WTC11 (cell line): ENCODE results near the gene FNDC7.

ENCODE experiments used
- ATF3 ChIP-seq: sonication (generic); formaldehyde crosslinking; conservative IDR thresholded peaks from 2 replicates; pipeline ENCODE4 v1.8.1; 2022; ENCODE audit warnings: mild to moderate bottlenecking, missing genetic modification reagents
- CTCF ChIP-seq: fragments of 200-600 bp; IDR thresholded peaks from 2 replicates; pipeline ENCODE4 v1.8.0; 2022; ENCODE audit warnings: antibody characterized with exemption
- FOXK1 ChIP-seq: sonication (generic); formaldehyde crosslinking; IDR thresholded peaks from 2 replicates; pipeline ENCODE4 v1.8.0; 2022; ENCODE audit warnings: mild to moderate bottlenecking, moderate library complexity, missing genetic modification reagents
- FOXP4 ChIP-seq: sonication (generic); formaldehyde crosslinking; IDR thresholded peaks from 2 replicates; pipeline ENCODE4 v1.8.0; 2022; ENCODE audit warnings: mild to moderate bottlenecking, missing genetic modification reagents
- MAX ChIP-seq: sonication (generic); formaldehyde crosslinking; IDR thresholded peaks from 2 replicates; pipeline ENCODE4 v1.8.0; 2022; ENCODE audit warnings: mild to moderate bottlenecking, missing genetic modification reagents
- NR2C2 ChIP-seq: sonication (generic); formaldehyde crosslinking; IDR thresholded peaks from 2 replicates; pipeline ENCODE4 v1.8.0; 2022; ENCODE audit warnings: mild to moderate bottlenecking, missing genetic modification reagents
- NR3C1 ChIP-seq: sonication (generic); formaldehyde crosslinking; conservative IDR thresholded peaks from 2 replicates; pipeline ENCODE4 v1.8.1; 2023; ENCODE audit warnings: low read depth, mild to moderate bottlenecking, missing genetic modification reagents
- RELA ChIP-seq: sonication (generic); formaldehyde crosslinking; IDR thresholded peaks from 2 replicates; pipeline ENCODE4 v1.8.1; 2022; ENCODE audit warnings: missing genetic modification reagents, mild to moderate bottlenecking, borderline replicate concordance
- TP53 ChIP-seq: sonication (generic); formaldehyde crosslinking; IDR thresholded peaks from 2 replicates; pipeline ENCODE4 v1.8.1; 2023; ENCODE audit warnings: mild to moderate bottlenecking, missing genetic modification reagents
- USF1 ChIP-seq: sonication (generic); formaldehyde crosslinking; IDR thresholded peaks from 2 replicates; pipeline ENCODE4 v1.8.0; 2022; ENCODE audit warnings: mild to moderate bottlenecking, missing genetic modification reagents
- USF2 ChIP-seq: sonication (generic); formaldehyde crosslinking; IDR thresholded peaks from 2 replicates; pipeline ENCODE4 v1.8.1; 2023; ENCODE audit warnings: mild to moderate bottlenecking, missing genetic modification reagents, moderate library complexity
- ZNF138 ChIP-seq: sonication (generic); formaldehyde crosslinking; conservative IDR thresholded peaks from 2 replicates; pipeline ENCODE4 v1.8.1; 2022; ENCODE audit warnings: mild to moderate bottlenecking, moderate library complexity, missing genetic modification reagents
- ZNF232 ChIP-seq: sonication (generic); formaldehyde crosslinking; IDR thresholded peaks from 2 replicates; pipeline ENCODE4 v1.8.0; 2022; ENCODE audit warnings: mild to moderate bottlenecking, missing genetic modification reagents

- no peak for TF ChIP-seq ZNF138 (CRISPR knock-in tag)
- TF ChIP-seq NR3C1 = no peak
- TF ChIP-seq CTCF = no peak
- TF ChIP-seq FOXP4 (CRISPR knock-in tag) = no peak
- no peak for TF ChIP-seq FOXK1 (CRISPR knock-in tag)
- TF ChIP-seq RELA (CRISPR knock-in tag) = no peak
- no peak for TF ChIP-seq MAX (CRISPR knock-in tag)
- no peak for TF ChIP-seq USF2 (CRISPR knock-in tag)
- no peak for TF ChIP-seq TP53
- no peak for TF ChIP-seq ATF3
- TF ChIP-seq ZNF232 = no peak
- TF ChIP-seq USF1 = no peak
- no peak for TF ChIP-seq NR2C2 (CRISPR knock-in tag)
These were observed 3.2 kb downstream of the FNDC7 start for GRCh38 chr1:108715932-108716331.
